H1 (cell line): ENCODE measurements around the gene ACOT2. TPM values are rescaled to one million over a fixed set of nuclear protein-coding genes. Genes with fewer than 3 reads are reported as not detected.

Source experiments
- CTCF ChIA-PET: fragments of 300-600 bp; sonication (Branson Sonifier 250); formaldehyde crosslinking; loops from one replicate; lab custom pipeline; 2021; ENCODE audit not compliant: partially characterized antibody; lab: Charles Lee
- POLR2A ChIA-PET: fragments of 300-600 bp; sonication (Branson Sonifier 250); formaldehyde crosslinking; loops from one replicate; lab custom pipeline; 2021; ENCODE audit warnings: inconsistent platforms; ENCODE audit not compliant: partially characterized antibody; lab: Charles Lee
- DNase-seq, 2 experiments: peaks; one replicate each; pipeline versions ENCODE4 v3.0.0 to v3.0.0-alpha.2; 2010 to 2022; ENCODE audit warnings: low spot score in 2 of 2, low read depth in 1 of 2, mixed read lengths in 1 of 2
- FAIRE-seq: peaks from 2 replicates; lab custom pipeline; 2011; peaks lifted over from hg19 to GRCh38; lab: Jason Lieb, UNC
- H2AFZ ChIP-seq: 2 replicates; pipeline ENCODE4 v1.8.1; 2012; ENCODE audit warnings: low read length, inconsistent platforms
- H2AK5ac ChIP-seq: 2 replicates; pipeline ENCODE4 v1.6.1; 2013; ENCODE audit warnings: low read depth, low read length
- H2BK120ac ChIP-seq: replicated peaks from 2 replicates; pipeline ENCODE3; 2013; ENCODE audit warnings: low read depth, low read length, inconsistent platforms
- H2BK12ac ChIP-seq: 2 replicates; pipeline ENCODE4 v1.6.1; 2013; ENCODE audit warnings: low read depth, low read length
- H2BK15ac ChIP-seq: 2 replicates; pipeline ENCODE4 v1.6.1; 2013; ENCODE audit warnings: low read length
- H2BK20ac ChIP-seq: 2 replicates; pipeline ENCODE4 v1.6.1; 2013; ENCODE audit warnings: low read length
- H2BK5ac ChIP-seq: 2 replicates; pipeline ENCODE4 v1.6.1; 2013; ENCODE audit warnings: low read depth, low read length
- H3K14ac ChIP-seq: 2 replicates; pipeline ENCODE4 v1.6.1; 2013; ENCODE audit warnings: inconsistent platforms; ENCODE audit not compliant: insufficient read length
- H3K18ac ChIP-seq: 2 replicates; pipeline ENCODE4 v1.6.1; 2013; ENCODE audit warnings: low read length; ENCODE audit errors: extremely low read depth
- H3K23ac ChIP-seq: 2 replicates; pipeline ENCODE4 v1.6.1; 2013; ENCODE audit warnings: inconsistent platforms; ENCODE audit not compliant: insufficient read length
- H3K23me2 ChIP-seq: 2 replicates; pipeline ENCODE4 v1.6.1; 2013; ENCODE audit warnings: low read depth, low read length
- H3K27ac ChIP-seq: 2 replicates; pipeline ENCODE4 v1.6.1; 2011; ENCODE audit warnings: low read depth, low read length, inconsistent platforms
- H3K27me3 ChIP-seq, 4 experiments: replicated peaks in 1 of 4; 1 replicate in 1 of 4; 2 replicates in 3 of 4; pipeline versions ENCODE4 v1.6.1 to v1.8.1; 2011 to 2013; ENCODE audit warnings: low read length in 3 of 4, mild to moderate bottlenecking in 3 of 4, inconsistent platforms in 2 of 4, mixed read lengths in 2 of 4, moderate library complexity in 1 of 4; ENCODE audit not compliant: control insufficient read depth in 3 of 4, insufficient read depth in 3 of 4; ENCODE audit errors: extremely low read depth in 1 of 4
- H3K36me3 ChIP-seq, 4 experiments: 2 replicates each; pipeline versions ENCODE4 v1.6.1 to v1.8.1; 2011 to 2013; ENCODE audit warnings: mild to moderate bottlenecking in 4 of 4, low read length in 3 of 4, moderate library complexity in 2 of 4, control low read depth in 1 of 4, inconsistent platforms in 1 of 4; ENCODE audit not compliant: insufficient read depth in 4 of 4, control insufficient read depth in 2 of 4
- H3K4ac ChIP-seq: replicated peaks from 2 replicates; pipeline ENCODE3; 2013; ENCODE audit warnings: low read length, low read depth, mixed read lengths, inconsistent platforms; ENCODE audit not compliant: insufficient read length
- H3K4me1 ChIP-seq, 4 experiments: replicated peaks in 1 of 4; 1 replicate in 1 of 4; 2 replicates in 3 of 4; pipeline versions ENCODE4 v1.6.1 to v1.8.1; 2011 to 2013; ENCODE audit warnings: low read length in 3 of 4, inconsistent platforms in 2 of 4, mixed read lengths in 1 of 4; ENCODE audit not compliant: insufficient read depth in 4 of 4, control insufficient read depth in 3 of 4
- H3K4me2 ChIP-seq, 2 experiments: 2 replicates each; pipeline versions ENCODE4 v1.6.1 to v1.8.1; 2011 to 2013; ENCODE audit warnings: low read depth in 2 of 2, low read length in 2 of 2, control low read depth in 1 of 2, inconsistent platforms in 1 of 2, mild to moderate bottlenecking in 1 of 2; ENCODE audit not compliant: insufficient read depth in 1 of 2
- H3K4me3 ChIP-seq, 4 experiments: fragments of 200-600, 300-600 bp in 1 of 4; sonication (generic), shearing (Covaris generic), sonication (Bioruptor Twin) in 1 of 4; 2 replicates each; pipeline versions ENCODE4 v1.5.1 to v1.8.1; 2011 to 2016; ENCODE audit warnings: low read length in 4 of 4, low read depth in 3 of 4, control low read depth in 2 of 4, inconsistent platforms in 2 of 4, mild to moderate bottlenecking in 2 of 4, mixed read lengths in 1 of 4, moderate library complexity in 1 of 4; ENCODE audit not compliant: insufficient read depth in 2 of 4; ENCODE audit errors: extremely low read depth in 1 of 4
- H3K56ac ChIP-seq: replicated peaks from 2 replicates; pipeline ENCODE3; 2013; ENCODE audit warnings: low read depth, mild to moderate bottlenecking, mixed read lengths, low read length, inconsistent platforms; ENCODE audit not compliant: insufficient read length
- H3K79me1 ChIP-seq: 2 replicates; pipeline ENCODE4 v1.6.1; 2013; ENCODE audit warnings: low read depth, low read length, control low read depth
- H3K79me2 ChIP-seq, 2 experiments: 2 replicates each; pipeline versions ENCODE4 v1.6.1 to v1.8.1; 2012 to 2013; ENCODE audit warnings: low read length in 2 of 2, mild to moderate bottlenecking in 2 of 2, inconsistent platforms in 1 of 2; ENCODE audit not compliant: insufficient read depth in 2 of 2, control insufficient read depth in 1 of 2
- H3K9ac ChIP-seq, 4 experiments: replicated peaks in 1 of 4; 1 replicate in 1 of 4; 2 replicates in 3 of 4; pipeline versions ENCODE4 v1.6.1 to v1.8.1; 2011 to 2013; ENCODE audit warnings: low read depth in 3 of 4, low read length in 3 of 4, control low read depth in 2 of 4, mild to moderate bottlenecking in 2 of 4, moderate library complexity in 2 of 4, inconsistent platforms in 1 of 4; ENCODE audit errors: extremely low read depth in 1 of 4
- H3K9me3 ChIP-seq, 2 experiments: 2 replicates each; pipeline versions ENCODE4 v1.6.1 to v1.8.1; 2012 to 2013; ENCODE audit warnings: mild to moderate bottlenecking in 2 of 2, moderate library complexity in 2 of 2, control low read depth in 1 of 2, inconsistent platforms in 1 of 2, low read depth in 1 of 2, low read length in 1 of 2, mixed read lengths in 1 of 2; ENCODE audit not compliant: insufficient read depth in 2 of 2
- H4K20me1 ChIP-seq, 2 experiments: replicated peaks in 1 of 2; 2 replicates each; pipeline versions ENCODE3 to v1.8.1; 2011 to 2013; ENCODE audit warnings: inconsistent platforms in 2 of 2, low read length in 2 of 2, mild to moderate bottlenecking in 1 of 2; ENCODE audit not compliant: insufficient read depth in 2 of 2, control insufficient read depth in 1 of 2
- H4K5ac ChIP-seq: 2 replicates; pipeline ENCODE4 v1.6.1; 2013; ENCODE audit warnings: low read length, low read depth, mixed read lengths, inconsistent platforms; ENCODE audit not compliant: insufficient read length
- H4K8ac ChIP-seq: 2 replicates; pipeline ENCODE4 v1.8.0; 2013; ENCODE audit warnings: mild to moderate bottlenecking, moderate library complexity, low read length, inconsistent platforms; ENCODE audit not compliant: insufficient read depth; ENCODE audit errors: extremely low read depth
- H4K91ac ChIP-seq: replicated peaks from 2 replicates; pipeline ENCODE3; 2013; ENCODE audit warnings: low read length, mixed read lengths, inconsistent platforms; ENCODE audit not compliant: insufficient read length
- EGR1 ChIP-seq: IDR thresholded peaks from 2 replicates; pipeline ENCODE4 v1.6.1; 2011; ENCODE audit warnings: low read depth, low read length, borderline replicate concordance
- GTF2F1 ChIP-seq: IDR thresholded peaks from 2 replicates; pipeline ENCODE4 v1.6.1; 2012; ENCODE audit warnings: low read depth, low read length, improper control_type of control experiment, borderline replicate concordance
- HDAC2 ChIP-seq, 2 experiments: fragments of 300-600 bp in 1 of 2; sonication (generic) in 1 of 2; IDR thresholded peaks; 2 replicates each; pipeline ENCODE4 v1.6.1; 2011 to 2012; ENCODE audit warnings: low read depth in 2 of 2, low read length in 2 of 2, mild to moderate bottlenecking in 2 of 2, moderate library complexity in 2 of 2, borderline replicate concordance in 1 of 2, inconsistent platforms in 1 of 2
- JUND ChIP-seq: IDR thresholded peaks from 2 replicates; pipeline ENCODE4 v1.6.1; 2011; ENCODE audit warnings: mild to moderate bottlenecking, improper control_type of control experiment, low read length
- KDM4A ChIP-seq: IDR thresholded peaks from one replicate; pipeline ENCODE4 v1.7.1; 2012; ENCODE audit warnings: low read depth, mild to moderate bottlenecking, moderate library complexity, low read length, inconsistent platforms; ENCODE audit not compliant: severe bottlenecking
- POU5F1 ChIP-seq: IDR thresholded peaks from 2 replicates; pipeline ENCODE4 v1.6.1; 2011; ENCODE audit warnings: low read depth, mild to moderate bottlenecking, low read length, moderate library complexity
- RAD21 ChIP-seq, 2 experiments: IDR thresholded peaks in 1 of 2; conservative IDR thresholded peaks in 1 of 2; 2 replicates each; pipeline ENCODE4 v1.6.1; 2011; ENCODE audit warnings: low read depth in 2 of 2, low read length in 2 of 2, improper control_type of control experiment in 1 of 2, inconsistent platforms in 1 of 2, mild to moderate bottlenecking in 1 of 2, moderate library complexity in 1 of 2
- RBBP5 ChIP-seq: IDR thresholded peaks from 2 replicates; pipeline ENCODE4 v1.7.1; 2012; ENCODE audit warnings: low read depth, mild to moderate bottlenecking, inconsistent platforms, low read length, moderate library complexity, borderline replicate concordance
- SIN3A ChIP-seq, 2 experiments: IDR thresholded peaks in 1 of 2; conservative IDR thresholded peaks in 1 of 2; 2 replicates each; pipeline ENCODE4 v1.6.1; 2011 to 2012; ENCODE audit warnings: low read length in 2 of 2, improper control_type of control experiment in 1 of 2, low read depth in 1 of 2, mild to moderate bottlenecking in 1 of 2
- SP1 ChIP-seq: IDR thresholded peaks from 2 replicates; pipeline ENCODE4 v1.6.1; 2011; ENCODE audit warnings: low read depth, low read length
- TCF12 ChIP-seq: IDR thresholded peaks from 2 replicates; pipeline ENCODE4 v1.6.1; 2011; ENCODE audit warnings: low read depth, mild to moderate bottlenecking, low read length
- WGBS, 2 experiments: shearing (Covaris generic) in 1 of 2; methylation state at CpG; one replicate each; pipeline versions ENCODE4 v1.1.6 to v1.1.7; 2013 to 2015; ENCODE audit warnings: low lambda C conversion rate in 2 of 2, mixed read lengths in 2 of 2, inconsistent platforms in 1 of 2, low coverage in 1 of 2, missing lambda C conversion rate in 1 of 2; ENCODE audit not compliant: insufficient replicate concordance in 2 of 2, insufficient coverage in 1 of 2, insufficient read length in 1 of 2; ENCODE audit errors: extremely low coverage in 1 of 2, missing lambda C conversion rate in 1 of 2; 5-methylcytosine and 5-hydroxymethylcytosine counted together
- polyA plus RNA-seq, 7 experiments: library from polyadenylated mRNA; depleted of rRNA in 3 of 7; stranded (reverse) in 5 of 7; unstranded in 2 of 7; fragments of >200 nt in 5 of 7; fragments of 200-250 nt in 2 of 7; gene quantifications; 1 replicate in 5 of 7; 2 replicates in 1 of 7; 4 replicates in 1 of 7; pipeline versions ENCODE4 v1.2.1 to v1.2.3, GENCODE V29; 2011 to 2013; ENCODE audit warnings: missing spikeins in 2 of 7, mixed read lengths in 2 of 7
- total RNA-seq: library from RNA; stranded (reverse); fragmentation: NEBNext Ultra II Directional; extraction: Animal tissue kit (Norgen Biotek cat#: 25700); gene quantifications from 2 replicates; pipeline ENCODE4 v1.2.1, GENCODE V29; 2021

ACOT2 gene
- total and polyA plus RNA-seq, 2 of the 8 experiments (the other 6 are each of a cell fraction or from before 2014, with no cell fraction given), result 5.8 to 5.9 TPM

GRCh38 chr14:73619524-73619923 lies 50.5 kb downstream of the ACOT2 start:
- peaks cover 0 to 5% (median 0%) of the 10 kb centered on the region in 4 experiments; a peak in 1 of 7 replicates for H3K4me1 ChIP-seq
- H3K79me2 ChIP-seq, result no peaks in the 10 kb centered on the region
- no peak overlapping the region for H3K27ac ChIP-seq
- H4K8ac ChIP-seq, result no peak overlapping the region
- H3K9me3 ChIP-seq, result no peaks in the 10 kb centered on the region
- no peaks in the 10 kb centered on the region for H3K79me1 ChIP-seq
- no peak overlapping the region for H4K91ac ChIP-seq
- no peak overlapping the region for H3K4ac ChIP-seq
- no peak overlapping the region for H2BK15ac ChIP-seq
- H3K14ac ChIP-seq, result no peak overlapping the region
- H3K4me3 ChIP-seq, result no peak overlapping the region
- FAIRE-seq (no peak), DNase-seq (no peak)
- no peak overlapping the region for H3K23ac ChIP-seq
- H3K4me2 ChIP-seq, result no peak overlapping the region
- ChIA-PET CTCF (interaction anchor here (1.0 to 1.7 kb wide), 5 partner anchors 12 to 84 kb away, joined by 3 to 5 read pairs (median 4); no protein-coding TSS in a partner anchor), POLR2A (interaction anchor here (1.2 kb wide), 1 partner anchor 51 kb away, joined by 3 read pairs; the partner anchor contains the start of gene ACOT2)
- no peak overlapping the region for H2BK120ac ChIP-seq
- no peak overlapping the region for H2AK5ac ChIP-seq
- H3K27me3 ChIP-seq, result peaks cover 0 to 12% (median 3%) of the 10 kb centered on the region in 4 experiments; a peak in 3 of 7 replicates
- TF ChIP-seq GTF2F1 (no peak), RAD21 (IDR thresholded peaks at IDR 0.05 in 1 of 2, conservative IDR thresholded peaks at IDR 0.05 in 1 of 2; ENCODE audit: low read depth in 2 of 2, low read length in 2 of 2) (no peak), POU5F1 (no peak), SP1 (no peak), KDM4A (no peak), SIN3A (conservative IDR thresholded peaks at IDR 0.05 in 1 of 2, IDR thresholded peaks at IDR 0.05 in 1 of 2; ENCODE audit: low read depth in 1 of 2, low read length in 2 of 2) (no peak), EGR1 (no peak), TCF12 (no peak), RBBP5 (no peak), JUND (no peak), HDAC2 (IDR thresholded peaks at IDR 0.05; ENCODE audit: borderline replicate concordance in 1 of 2, low read depth in 2 of 2, low read length in 2 of 2) (no peak)
- H4K20me1 ChIP-seq, result peaks cover 0 to 3% of the 10 kb centered on the region in 2 experiments
- no peak overlapping the region for H2BK12ac ChIP-seq
- no peak overlapping the region for H2BK20ac ChIP-seq
- H4K5ac ChIP-seq, result no peak overlapping the region
- WGBS, 2 experiments, result 84% methylated on average over 1 of the region's 1 CpG; no CpG with 5 or more reads in 1 of the 2 experiments
- no peak overlapping the region for H3K9ac ChIP-seq
- no peak overlapping the region for H2BK5ac ChIP-seq
- H3K36me3 ChIP-seq, result no peaks in the 10 kb centered on the region
- H3K23me2 ChIP-seq, result 0 out of 2 replicates have a peak, but pooled peaks cover 2% of the 10 kb centered on the region
- no peak overlapping the region for H2AFZ ChIP-seq
- H3K56ac ChIP-seq, result no peak overlapping the region
- H3K18ac ChIP-seq, result no peak overlapping the region
